Measurements from ENCODE around the gene BEX5.
"Not testable (repeated sequence)": the region's sequence is repeated elsewhere in the genome, so short reads cannot be mapped to it uniquely, and the experiment has no call there.

BEX5 gene

GRCh38 chrX:102155806-102156179 lies at the start of gene BEX5:
TSS of gene BEX5 (minus strand) at chrX:102155977. CDS start at chrX:102154265, 1,712 bp downstream.
- H3K27ac ChIP-seq (ENCODE audit: low read depth, low read length): no peak within 1 kb of the TSS
- peak within 1 kb of the TSS; percentile 33 to 66 for H3K9ac ChIP-seq (ENCODE audit: low read depth in 1 of 2, low read length in 2 of 2)
- H3K27me3 ChIP-seq (ENCODE audit: control insufficient read depth in 1 of 2, insufficient read depth in 2 of 2, low read length in 2 of 2): no peaks in the 10 kb centered on the region
- H3K36me3 ChIP-seq (ENCODE audit: control insufficient read depth in 1 of 2, insufficient read depth in 2 of 2, low read length in 2 of 2): no peaks in the 10 kb centered on the region
- peak within 1 kb of the TSS; percentile 65 to 70 for H3K4me3 ChIP-seq (ENCODE audit: low read depth in 1 of 2, low read length in 2 of 2)
- no peaks in the 10 kb centered on the region for H3K9me3 ChIP-seq (ENCODE audit: control insufficient read depth in 1 of 2, low read length in 2 of 2)
- peaks cover 0 to 2% of the 10 kb centered on the region in 2 donors for H3K4me1 ChIP-seq (ENCODE audit: control insufficient read depth in 1 of 2, insufficient read depth in 2 of 2, low read length in 2 of 2)

- no peak overlapping the region for H3K27ac ChIP-seq (ENCODE audit: low read depth, low read length)
- H3K9me3 ChIP-seq (ENCODE audit: control insufficient read depth in 1 of 2, low read length in 2 of 2): no peaks in the 10 kb centered on the region
- no peaks in the 10 kb centered on the region for H3K4me1 ChIP-seq (ENCODE audit: control insufficient read depth in 1 of 2, insufficient read depth in 2 of 2, low read length in 2 of 2)
- H3K36me3 ChIP-seq (ENCODE audit: control insufficient read depth in 1 of 2, insufficient read depth in 2 of 2, low read length in 2 of 2): no peaks in the 10 kb centered on the region
- H3K4me3 ChIP-seq (ENCODE audit: low read depth in 1 of 2, low read length in 2 of 2): no peak overlapping the region
- no peak overlapping the region for H3K9ac ChIP-seq (ENCODE audit: low read depth in 1 of 2, low read length in 2 of 2)
- H3K27me3 ChIP-seq (ENCODE audit: control insufficient read depth in 1 of 2, insufficient read depth in 2 of 2, low read length in 2 of 2): no peaks in the 10 kb centered on the region
Observed at GRCh38 chrX:102185967-102186720, 30.4 kb upstream of the BEX5 start.

- Histone ChIP-seq H3K9ac (ENCODE audit: low read depth in 1 of 2, low read length in 2 of 2) (peak overlapping the region; percentile 33 to 66), H3K27me3 (ENCODE audit: control insufficient read depth in 1 of 2, insufficient read depth in 2 of 2, low read length in 2 of 2) (no peaks in the 10 kb centered on the region), H3K4me1 (ENCODE audit: control insufficient read depth in 1 of 2, insufficient read depth in 2 of 2, low read length in 2 of 2) (peaks cover 0 to 2% of the 10 kb centered on the region in 2 donors), H3K36me3 (ENCODE audit: control insufficient read depth in 1 of 2, insufficient read depth in 2 of 2, low read length in 2 of 2) (no peaks in the 10 kb centered on the region), H3K4me3 (ENCODE audit: low read depth in 1 of 2, low read length in 2 of 2) (peak overlapping the region; percentile 65 to 70), H3K27ac (ENCODE audit: low read depth, low read length) (no peak overlapping the region), H3K9me3 (ENCODE audit: control insufficient read depth in 1 of 2, low read length in 2 of 2) (no peaks in the 10 kb centered on the region)
Observed at GRCh38 chrX:102154900-102155805, 624 bp downstream of the BEX5 start.

- Histone ChIP-seq H3K9ac (ENCODE audit: low read depth in 1 of 2, low read length in 2 of 2) (no peak overlapping the region), H3K27me3 (ENCODE audit: control insufficient read depth in 1 of 2, insufficient read depth in 2 of 2, low read length in 2 of 2) (no peaks in the 10 kb centered on the region), H3K4me1 (ENCODE audit: control insufficient read depth in 1 of 2, insufficient read depth in 2 of 2, low read length in 2 of 2) (peaks cover 0 to 2% of the 10 kb centered on the region in 2 donors), H3K36me3 (ENCODE audit: control insufficient read depth in 1 of 2, insufficient read depth in 2 of 2, low read length in 2 of 2) (no peaks in the 10 kb centered on the region), H3K9me3 (ENCODE audit: control insufficient read depth in 1 of 2, low read length in 2 of 2) (no peaks in the 10 kb centered on the region), H3K27ac (ENCODE audit: low read depth, low read length) (no peak overlapping the region), H3K4me3 (ENCODE audit: low read depth in 1 of 2, low read length in 2 of 2) (peak overlapping the region in 1 of 2 donors; percentile 65)
Observed at GRCh38 chrX:102154218-102154860, 1.4 kb downstream of the BEX5 start.

- not testable (repeated sequence) for H3K9ac ChIP-seq (ENCODE audit: low read depth in 1 of 2, low read length in 2 of 2); H3K27ac ChIP-seq (ENCODE audit: low read depth, low read length); H3K36me3 ChIP-seq (ENCODE audit: control insufficient read depth in 1 of 2, insufficient read depth in 2 of 2, low read length in 2 of 2); H3K9me3 ChIP-seq (ENCODE audit: control insufficient read depth in 1 of 2, low read length in 2 of 2); H3K27me3 ChIP-seq (ENCODE audit: control insufficient read depth in 1 of 2, insufficient read depth in 2 of 2, low read length in 2 of 2); H3K4me1 ChIP-seq (ENCODE audit: control insufficient read depth in 1 of 2, insufficient read depth in 2 of 2, low read length in 2 of 2); H3K4me3 ChIP-seq (ENCODE audit: low read depth in 1 of 2, low read length in 2 of 2)
Observed at GRCh38 chrX:102142274-102142673, 13.5 kb downstream of the BEX5 start, which contains the start of gene TCEAL6. TSS of gene TCEAL6 (minus strand) at chrX:102142481.

- H3K4me1 ChIP-seq (ENCODE audit: control insufficient read depth in 1 of 2, insufficient read depth in 2 of 2, low read length in 2 of 2); H3K36me3 ChIP-seq (ENCODE audit: control insufficient read depth in 1 of 2, insufficient read depth in 2 of 2, low read length in 2 of 2); H3K9me3 ChIP-seq (ENCODE audit: control insufficient read depth in 1 of 2, low read length in 2 of 2); H3K9ac ChIP-seq (ENCODE audit: low read depth in 1 of 2, low read length in 2 of 2); H3K27ac ChIP-seq (ENCODE audit: low read depth, low read length); H3K27me3 ChIP-seq (ENCODE audit: control insufficient read depth in 1 of 2, insufficient read depth in 2 of 2, low read length in 2 of 2); H3K4me3 ChIP-seq (ENCODE audit: low read depth in 1 of 2, low read length in 2 of 2): not testable (repeated sequence)
Observed at GRCh38 chrX:102141631-102142030, 14.1 kb downstream of the BEX5 start.

GRCh38 chrX:102140876-102141275 lies 14.9 kb downstream of the BEX5 start:
- H3K27me3 ChIP-seq (ENCODE audit: control insufficient read depth in 1 of 2, insufficient read depth in 2 of 2, low read length in 2 of 2); H3K36me3 ChIP-seq (ENCODE audit: control insufficient read depth in 1 of 2, insufficient read depth in 2 of 2, low read length in 2 of 2): not testable (repeated sequence)

GRCh38 chrX:102138064-102138463 lies 17.7 kb downstream of the BEX5 start:
- no peak overlapping the region for H3K9ac ChIP-seq (ENCODE audit: low read depth in 1 of 2, low read length in 2 of 2)
- H3K9me3 ChIP-seq (ENCODE audit: control insufficient read depth in 1 of 2, low read length in 2 of 2): no peaks in the 10 kb centered on the region
- no peak overlapping the region for H3K4me3 ChIP-seq (ENCODE audit: low read depth in 1 of 2, low read length in 2 of 2)
- no peaks in the 10 kb centered on the region for H3K4me1 ChIP-seq (ENCODE audit: control insufficient read depth in 1 of 2, insufficient read depth in 2 of 2, low read length in 2 of 2)
- no peaks in the 10 kb centered on the region for H3K27me3 ChIP-seq (ENCODE audit: control insufficient read depth in 1 of 2, insufficient read depth in 2 of 2, low read length in 2 of 2)
- H3K27ac ChIP-seq (ENCODE audit: low read depth, low read length): no peak overlapping the region
- no peaks in the 10 kb centered on the region for H3K36me3 ChIP-seq (ENCODE audit: control insufficient read depth in 1 of 2, insufficient read depth in 2 of 2, low read length in 2 of 2)

More at GRCh38 chrX:102140876-102141275, 14.9 kb downstream of the BEX5 start:
- H3K27ac ChIP-seq (ENCODE audit: low read depth, low read length); H3K9me3 ChIP-seq (ENCODE audit: control insufficient read depth in 1 of 2, low read length in 2 of 2); H3K9ac ChIP-seq (ENCODE audit: low read depth in 1 of 2, low read length in 2 of 2); H3K4me3 ChIP-seq (ENCODE audit: low read depth in 1 of 2, low read length in 2 of 2); H3K4me1 ChIP-seq (ENCODE audit: control insufficient read depth in 1 of 2, insufficient read depth in 2 of 2, low read length in 2 of 2): not testable (repeated sequence)

GRCh38 chrX:102129473-102129872 lies 26.3 kb downstream of the BEX5 start:
- no peak overlapping the region for H3K4me3 ChIP-seq (ENCODE audit: low read depth in 1 of 2, low read length in 2 of 2)
- H3K27ac ChIP-seq (ENCODE audit: low read depth, low read length): no peak overlapping the region
- H3K36me3 ChIP-seq (ENCODE audit: control insufficient read depth in 1 of 2, insufficient read depth in 2 of 2, low read length in 2 of 2): no peaks in the 10 kb centered on the region
- H3K9me3 ChIP-seq (ENCODE audit: control insufficient read depth in 1 of 2, low read length in 2 of 2): no peaks in the 10 kb centered on the region
- H3K27me3 ChIP-seq (ENCODE audit: control insufficient read depth in 1 of 2, insufficient read depth in 2 of 2, low read length in 2 of 2): no peaks in the 10 kb centered on the region
- H3K4me1 ChIP-seq (ENCODE audit: control insufficient read depth in 1 of 2, insufficient read depth in 2 of 2, low read length in 2 of 2): no peaks in the 10 kb centered on the region
- no peak overlapping the region for H3K9ac ChIP-seq (ENCODE audit: low read depth in 1 of 2, low read length in 2 of 2)

GRCh38 chrX:102126863-102127262 lies 28.9 kb downstream of the BEX5 start:
- Histone ChIP-seq H3K27me3 (ENCODE audit: control insufficient read depth in 1 of 2, insufficient read depth in 2 of 2, low read length in 2 of 2) (no peaks in the 10 kb centered on the region), H3K9me3 (ENCODE audit: control insufficient read depth in 1 of 2, low read length in 2 of 2) (no peaks in the 10 kb centered on the region), H3K27ac (ENCODE audit: low read depth, low read length) (no peak overlapping the region)

More at GRCh38 chrX:102126863-102127262, 28.9 kb downstream of the BEX5 start:
- Histone ChIP-seq H3K36me3 (ENCODE audit: control insufficient read depth in 1 of 2, insufficient read depth in 2 of 2, low read length in 2 of 2) (no peaks in the 10 kb centered on the region), H3K4me3 (ENCODE audit: low read depth in 1 of 2, low read length in 2 of 2) (no peak overlapping the region), H3K9ac (ENCODE audit: low read depth in 1 of 2, low read length in 2 of 2) (no peak overlapping the region), H3K4me1 (ENCODE audit: control insufficient read depth in 1 of 2, insufficient read depth in 2 of 2, low read length in 2 of 2) (no peaks in the 10 kb centered on the region)

Measured in duodenal mucosa (tissue), 2 donors.